Loucy (cell line): Measurements from ENCODE around the gene CZIB.

Experiments
- EZH2phosphoT487 ChIP-seq: fragments of 200-600 bp; IDR thresholded peaks from 2 replicates; pipeline ENCODE4 v1.6.1; 2018; ENCODE audit warnings: antibody characterized with exemption, mild to moderate bottlenecking, moderate library complexity, borderline replicate concordance
- TF ChIP-seq, protein P1 (sequence below): fragments of 200-600 bp; sonication (generic); conservative IDR thresholded peaks from 2 replicates; pipeline ENCODE4 v1.5.1; 2014; ENCODE audit warnings: mild to moderate bottlenecking, antibody characterized with exemption, low read length

DNA sequence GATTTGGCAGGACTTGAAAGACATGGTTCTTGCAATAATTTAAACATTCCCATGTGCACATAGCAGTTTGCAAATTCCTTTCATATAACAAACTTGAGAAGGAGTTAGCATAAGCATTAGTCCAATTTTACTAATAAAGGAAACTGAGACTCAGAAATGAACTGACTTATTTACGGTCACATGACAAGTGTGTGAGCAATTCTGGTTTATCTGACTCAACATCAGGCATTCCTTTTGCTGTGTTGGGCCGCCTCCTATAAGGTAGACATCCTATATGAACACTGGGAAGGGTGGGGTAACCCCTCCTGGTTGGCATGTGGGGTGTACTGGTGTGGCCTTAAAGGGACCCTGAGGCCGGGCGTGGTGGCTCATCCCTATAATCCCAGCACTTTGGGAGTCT lies 32.3 kb downstream of the CZIB start:
- TF ChIP-seq, protein P1, sequence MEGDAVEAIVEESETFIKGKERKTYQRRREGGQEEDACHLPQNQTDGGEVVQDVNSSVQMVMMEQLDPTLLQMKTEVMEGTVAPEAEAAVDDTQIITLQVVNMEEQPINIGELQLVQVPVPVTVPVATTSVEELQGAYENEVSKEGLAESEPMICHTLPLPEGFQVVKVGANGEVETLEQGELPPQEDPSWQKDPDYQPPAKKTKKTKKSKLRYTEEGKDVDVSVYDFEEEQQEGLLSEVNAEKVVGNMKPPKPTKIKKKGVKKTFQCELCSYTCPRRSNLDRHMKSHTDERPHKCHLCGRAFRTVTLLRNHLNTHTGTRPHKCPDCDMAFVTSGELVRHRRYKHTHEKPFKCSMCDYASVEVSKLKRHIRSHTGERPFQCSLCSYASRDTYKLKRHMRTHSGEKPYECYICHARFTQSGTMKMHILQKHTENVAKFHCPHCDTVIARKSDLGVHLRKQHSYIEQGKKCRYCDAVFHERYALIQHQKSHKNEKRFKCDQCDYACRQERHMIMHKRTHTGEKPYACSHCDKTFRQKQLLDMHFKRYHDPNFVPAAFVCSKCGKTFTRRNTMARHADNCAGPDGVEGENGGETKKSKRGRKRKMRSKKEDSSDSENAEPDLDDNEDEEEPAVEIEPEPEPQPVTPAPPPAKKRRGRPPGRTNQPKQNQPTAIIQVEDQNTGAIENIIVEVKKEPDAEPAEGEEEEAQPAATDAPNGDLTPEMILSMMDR: no peak
- no peak for TF ChIP-seq EZH2phosphoT487
